GM12874 (cell line): Measurements from ENCODE around the gene TRAPPC13.

Experiments used
- CTCF ChIP-seq: IDR thresholded peaks from 2 replicates; pipeline ENCODE4 v1.5.1; 2011; ENCODE audit warnings: low read depth, mild to moderate bottlenecking, control low read depth, low read length, moderate library complexity; ENCODE audit not compliant: insufficient read depth

TRAPPC13 gene

GRCh38 chr5:65708145-65708544 is 83.3 kb downstream of the TRAPPC13 start:
- no peak for TF ChIP-seq CTCF
